CD4-positive, CD25-positive, alpha-beta regulatory T cell (primary cell): ENCODE measurements around the gene KLF13. TPM values are rescaled to one million over a fixed set of nuclear protein-coding genes. Genes with fewer than 3 reads are reported as not detected.
A peak's percentile ranks its signal among the peaks of the same experiment; 100 is the strongest.

Experiments
- ATAC-seq, 2 donors: fragments of 150-1000 bp; cut with Tn5 transposase; one replicate each; pipeline ENCODE4 v1.10.0; 2021; ENCODE audit warnings: low read depth in 2 of 2, moderate number of reproducible peaks in 2 of 2, moderate library complexity in 1 of 2
- DNase-seq, 3 donors: peaks; one replicate each; pipeline versions ENCODE4 v3.0.0 to v3.0.0-alpha.2; 2012 to 2022; ENCODE audit warnings: mixed read lengths in 1 of 3
- H3K27ac ChIP-seq: one replicate; pipeline ENCODE4 v1.7.0; 2013; ENCODE audit warnings: mild to moderate bottlenecking, low read length; ENCODE audit not compliant: insufficient read depth, poor library complexity, severe bottlenecking
- H3K27me3 ChIP-seq: one replicate; pipeline ENCODE4 v1.7.0; 2013; ENCODE audit warnings: low read length; ENCODE audit not compliant: control insufficient read depth, insufficient read depth
- H3K36me3 ChIP-seq: one replicate; pipeline ENCODE4 v1.7.0; 2013; ENCODE audit warnings: mild to moderate bottlenecking, low read length, moderate library complexity; ENCODE audit not compliant: control insufficient read depth, insufficient read depth
- H3K4me1 ChIP-seq: 2 replicates; pipeline ENCODE4 v1.7.0; 2013; ENCODE audit warnings: mild to moderate bottlenecking, low read length; ENCODE audit not compliant: insufficient read depth, control insufficient read depth, poor library complexity, severe bottlenecking
- H3K4me3 ChIP-seq: one replicate; pipeline ENCODE4 v1.7.0; 2013; ENCODE audit warnings: low read depth, mild to moderate bottlenecking, low read length, moderate library complexity
- H3K9me3 ChIP-seq, 2 experiments: 1 replicate in 1 of 2; 2 replicates in 1 of 2; pipeline ENCODE4 v1.7.0; 2013; ENCODE audit warnings: low read length in 2 of 2, mild to moderate bottlenecking in 1 of 2, moderate library complexity in 1 of 2; ENCODE audit not compliant: control insufficient read depth in 2 of 2
- H3K27ac Mint-ChIP-seq, 3 donors: one replicate each; pipeline ENCODE4 v1.8.0; 2020 to 2022; ENCODE audit warnings: mild to moderate bottlenecking in 3 of 3, mixed read lengths in 3 of 3, moderate library complexity in 2 of 3
- H3K27me3 Mint-ChIP-seq: one replicate; pipeline ENCODE4 v1.8.0; 2022; ENCODE audit warnings: mild to moderate bottlenecking, mixed read lengths
- H3K36me3 Mint-ChIP-seq: one replicate; pipeline ENCODE4 v1.8.0; 2020; ENCODE audit warnings: mixed read lengths
- H3K4me1 Mint-ChIP-seq, 4 donors: one replicate each; pipeline ENCODE4 v1.8.0; 2020 to 2022; ENCODE audit warnings: mixed read lengths in 4 of 4, mild to moderate bottlenecking in 1 of 4
- H3K4me3 Mint-ChIP-seq, 4 donors: one replicate each; pipeline ENCODE4 v1.8.0; 2020 to 2022; ENCODE audit warnings: mild to moderate bottlenecking in 4 of 4, mixed read lengths in 4 of 4, moderate library complexity in 3 of 4
- H3K9me3 Mint-ChIP-seq, 7 donors: one replicate each; pipeline ENCODE4 v1.8.0; 2020 to 2022; ENCODE audit warnings: mixed read lengths in 7 of 7, mild to moderate bottlenecking in 3 of 7, moderate library complexity in 2 of 7
- polyA plus RNA-seq, 4 donors: library from polyadenylated mRNA; unstranded; fragments of 300-500 nt; fragmentation: Illumina TruSeq; gene quantifications; one replicate each; pipeline ENCODE4 v1.2.3, GENCODE V29; 2021
- total RNA-seq: library from RNA; stranded (reverse); gene quantifications from one replicate; pipeline ENCODE4 v1.2.3, GENCODE V29; 2022

The KLF13 gene
- total and polyA plus RNA-seq, 5 donors from 2014 or later, result 36.3 to 227 (median 50.4) TPM

DNA sequence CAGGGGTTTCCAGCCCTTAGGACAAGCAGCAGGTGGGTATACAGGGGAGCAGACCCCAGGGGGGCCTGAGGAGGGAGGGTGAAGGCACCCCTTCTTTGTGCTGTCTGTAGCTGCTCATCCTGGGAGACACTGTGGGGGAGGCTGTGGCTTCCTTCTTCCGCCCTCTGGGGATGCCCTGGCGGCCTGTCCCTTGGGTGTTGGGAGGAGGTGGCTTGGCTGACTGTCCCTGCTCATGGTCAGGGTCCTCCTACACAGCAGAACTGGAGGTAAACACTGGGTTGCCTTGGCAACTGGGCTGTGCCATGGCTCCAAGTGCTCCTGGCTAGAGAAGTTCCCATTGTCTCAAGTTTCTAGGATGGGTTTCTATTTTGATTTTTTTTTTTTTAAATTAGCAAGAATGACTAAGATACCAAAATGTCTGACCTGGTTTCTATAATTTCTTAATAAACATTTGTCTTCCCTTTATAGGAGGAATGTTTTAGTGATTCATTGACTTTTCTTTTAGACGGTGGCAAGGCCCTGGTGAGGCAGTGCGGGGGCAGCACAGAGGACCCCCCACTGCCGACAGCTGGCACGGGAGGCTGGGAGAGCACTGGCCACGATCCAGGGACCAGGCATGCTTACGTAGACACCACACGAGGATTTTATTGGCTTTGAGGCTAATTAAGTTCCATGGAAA, 12.4 kb downstream of the KLF13 start:
- Mint-ChIP-seq H3K36me3 (peaks cover 10% of the 10 kb centered on the region), H3K9me3 (no peaks in the 10 kb centered on the region), H3K27ac (peak overlapping the region; percentile 79 to 90 (median 81)), H3K4me1 (peaks cover 30 to 100% (median 81%) of the 10 kb centered on the region in 4 donors), H3K4me3 (peak overlapping the region; percentile 65 to 87 (median 76)), H3K27me3 (no peaks in the 10 kb centered on the region)
- H3K4me3 ChIP-seq, result peak overlapping the region; percentile 68
- ATAC-seq, result peak; percentile 24 to 44
- peaks cover 11% of the 10 kb centered on the region for H3K36me3 ChIP-seq
- H3K27me3 ChIP-seq, result no peaks in the 10 kb centered on the region
- H3K4me1 ChIP-seq, result peaks cover 98% of the 10 kb centered on the region
- no peak for DNase-seq
- peak overlapping the region; percentile 73 for H3K27ac ChIP-seq
- H3K9me3 ChIP-seq, result no peaks in the 10 kb centered on the region

DNA sequence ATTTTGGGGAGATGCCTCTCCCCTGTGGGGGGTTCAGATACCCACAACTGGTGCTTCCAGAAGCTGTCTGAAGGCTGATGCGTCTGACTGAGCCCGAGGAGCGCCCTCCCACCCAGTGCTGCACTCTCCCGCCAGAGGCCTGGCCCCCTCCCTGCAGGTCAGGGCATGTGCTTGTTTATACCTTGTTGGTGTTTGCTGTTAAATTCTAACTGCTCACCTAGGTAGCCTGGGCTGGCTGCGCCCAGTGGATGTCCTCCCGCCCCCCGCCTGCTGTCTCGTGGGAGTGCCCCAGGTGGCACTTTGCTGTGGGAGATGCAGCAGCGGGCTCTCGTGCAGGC, 12.9 kb downstream of the KLF13 start:
- no peaks in the 10 kb centered on the region for H3K9me3 ChIP-seq
- Mint-ChIP-seq H3K4me3 (peak overlapping the region; percentile 58 to 97 (median 78)), H3K27ac (peak overlapping the region in 2 of 3 donors; percentile 81 to 91), H3K27me3 (no peaks in the 10 kb centered on the region), H3K4me1 (peaks cover 30 to 100% (median 82%) of the 10 kb centered on the region in 4 donors), H3K9me3 (no peaks in the 10 kb centered on the region), H3K36me3 (peaks cover 10% of the 10 kb centered on the region)
- H3K27me3 ChIP-seq, result no peaks in the 10 kb centered on the region
- ATAC-seq (no peak), DNase-seq (no peak)
- H3K27ac ChIP-seq, result peak overlapping the region; percentile 73
- no peak overlapping the region for H3K4me3 ChIP-seq
- peaks cover 10% of the 10 kb centered on the region for H3K36me3 ChIP-seq
- H3K4me1 ChIP-seq, result peaks cover 100% of the 10 kb centered on the region

DNA sequence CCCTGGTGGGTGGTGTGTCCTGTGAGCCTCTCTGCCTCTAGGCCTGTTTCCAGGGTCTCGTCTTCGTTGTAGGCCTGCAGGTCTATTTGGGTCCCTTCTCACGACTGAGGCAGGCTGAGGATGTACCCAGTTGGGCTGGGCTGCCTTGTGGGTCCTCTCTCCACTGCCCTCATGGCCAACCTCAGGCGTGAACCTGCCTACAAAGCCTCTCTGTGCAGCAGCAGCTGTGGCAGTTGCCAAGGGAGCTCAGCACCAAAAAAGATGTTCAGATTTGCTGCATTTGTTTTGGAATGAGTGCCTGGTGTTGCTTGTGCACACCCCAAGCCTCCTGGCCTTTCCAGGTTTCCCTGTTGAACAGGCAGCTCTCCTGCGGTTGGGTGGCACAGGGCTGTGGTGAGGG, 13.4 kb downstream of the KLF13 start:
- H3K27ac ChIP-seq, result peak overlapping the region; percentile 73
- DNase-seq (no peak), ATAC-seq (no peak)
- H3K9me3 Mint-ChIP-seq, result no peaks in the 10 kb centered on the region
- no peaks in the 10 kb centered on the region for H3K27me3 Mint-ChIP-seq
- H3K27ac Mint-ChIP-seq, result peak overlapping the region; percentile 91 to 98 (median 96)
- peaks cover 5% of the 10 kb centered on the region for H3K36me3 Mint-ChIP-seq
- H3K4me1 Mint-ChIP-seq, result peaks cover 30 to 100% (median 79%) of the 10 kb centered on the region in 4 donors
- no peaks in the 10 kb centered on the region for H3K9me3 ChIP-seq
- no peaks in the 10 kb centered on the region for H3K27me3 ChIP-seq
- peaks cover 100% of the 10 kb centered on the region for H3K4me1 ChIP-seq
- peaks cover 7% of the 10 kb centered on the region for H3K36me3 ChIP-seq
- peak overlapping the region; percentile 57 to 97 (median 78) for H3K4me3 Mint-ChIP-seq
- no peak overlapping the region for H3K4me3 ChIP-seq

DNA sequence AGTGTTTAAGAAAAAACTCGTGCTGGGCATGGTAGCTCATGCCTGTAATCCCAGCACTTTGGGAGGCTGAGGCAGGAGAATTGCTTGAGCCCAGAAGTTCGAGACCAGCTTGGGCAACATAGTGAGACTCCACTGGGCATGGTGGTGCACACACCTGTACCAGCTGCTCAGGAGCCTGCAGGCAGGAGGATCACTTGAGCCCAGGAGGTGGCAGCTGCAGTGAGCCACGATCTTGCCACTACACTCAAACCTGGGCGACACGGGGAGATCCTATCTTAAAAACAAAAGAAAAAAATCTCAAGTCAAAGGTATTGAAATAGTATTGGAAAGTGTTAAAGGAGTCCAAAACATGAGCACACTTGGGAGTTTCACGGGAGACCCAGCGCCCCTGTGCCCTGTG, 14.0 kb downstream of the KLF13 start:
- H3K4me1 Mint-ChIP-seq, result peaks cover 30 to 100% (median 76%) of the 10 kb centered on the region in 4 donors

DNA sequence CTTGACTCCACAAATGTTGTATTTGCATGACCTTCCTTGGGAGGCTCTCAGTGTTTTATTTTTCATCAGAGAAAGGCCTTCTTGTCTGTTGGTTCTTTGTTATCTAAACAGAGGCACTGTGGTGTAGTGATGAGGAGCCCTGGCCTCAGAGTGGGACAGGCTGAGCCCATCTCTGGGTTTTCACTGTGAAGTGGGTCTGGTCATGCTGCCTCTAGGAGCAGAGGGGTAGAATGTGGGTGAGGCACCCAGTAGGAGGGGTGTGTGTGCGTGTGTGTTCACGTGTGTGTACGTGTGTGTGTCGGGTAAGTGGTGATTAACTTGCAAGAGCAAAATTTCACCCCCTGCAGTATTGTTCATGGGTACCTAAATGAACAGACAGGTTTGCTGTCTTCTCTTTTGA, 14.4 kb downstream of the KLF13 start:
- DNase-seq, result no peak
- ATAC-seq, result no peak
- Mint-ChIP-seq H3K9me3 (no peaks in the 10 kb centered on the region), H3K4me1 (peaks cover 30 to 100% (median 74%) of the 10 kb centered on the region in 4 donors), H3K4me3 (peak overlapping the region; percentile 52 to 97 (median 78)), H3K27me3 (no peaks in the 10 kb centered on the region), H3K27ac (peak overlapping the region; percentile 87 to 98 (median 96)), H3K36me3 (peaks cover 4% of the 10 kb centered on the region)
- no peaks in the 10 kb centered on the region for H3K27me3 ChIP-seq
- H3K4me1 ChIP-seq, result peaks cover 100% of the 10 kb centered on the region
- H3K4me3 ChIP-seq, result peak overlapping the region; percentile 29
- H3K36me3 ChIP-seq, result peaks cover 5% of the 10 kb centered on the region
- H3K27ac ChIP-seq, result peak overlapping the region; percentile 73
- H3K9me3 ChIP-seq, result no peaks in the 10 kb centered on the region

More for the DNA sequence above, 14.0 kb downstream of the KLF13 start:
- Histone ChIP-seq H3K4me3 (peak overlapping the region; percentile 29), H3K27ac (peak overlapping the region; percentile 73), H3K27me3 (no peaks in the 10 kb centered on the region), H3K36me3 (peaks cover 5% of the 10 kb centered on the region), H3K4me1 (peaks cover 100% of the 10 kb centered on the region), H3K9me3 (no peaks in the 10 kb centered on the region)
- DNase-seq (no peak), ATAC-seq (no peak)
- Mint-ChIP-seq H3K4me3 (peak overlapping the region; percentile 57 to 97 (median 78)), H3K27me3 (no peaks in the 10 kb centered on the region), H3K9me3 (no peaks in the 10 kb centered on the region), H3K36me3 (peaks cover 4% of the 10 kb centered on the region), H3K27ac (peak overlapping the region; percentile 91 to 98 (median 96))

DNA sequence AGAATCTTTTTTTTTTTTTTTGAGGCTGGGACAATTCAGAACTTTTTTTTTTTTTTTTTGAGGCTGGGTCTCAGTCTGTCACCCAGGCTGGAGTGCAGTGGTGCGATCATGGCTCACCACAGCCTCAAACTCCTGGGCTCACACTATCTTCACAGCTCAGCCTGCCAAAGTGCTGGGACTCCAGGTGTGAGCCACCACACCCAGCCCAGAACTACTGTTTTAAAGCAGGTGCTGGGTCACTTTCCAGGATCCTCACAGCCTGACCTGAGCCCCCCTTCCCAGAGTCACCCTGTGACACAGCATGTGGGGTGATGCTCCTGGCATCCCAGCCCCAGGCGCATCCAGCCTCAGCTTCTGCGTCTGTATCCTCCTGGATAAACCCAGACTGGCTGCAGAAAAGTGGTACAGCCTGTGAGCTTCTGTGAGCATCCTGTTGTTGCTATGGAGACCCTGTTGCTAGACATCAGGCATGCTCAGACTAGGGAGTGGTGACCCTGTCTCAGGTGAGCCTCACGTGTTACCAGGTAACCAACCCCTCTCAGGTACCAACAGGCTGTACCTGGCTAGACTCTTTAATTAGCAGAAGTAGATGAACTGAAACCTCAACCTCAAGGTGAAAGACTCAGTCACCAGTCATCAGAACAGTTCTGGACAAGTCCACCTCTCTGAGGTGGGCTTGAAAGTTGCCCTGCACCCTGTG, 15.0 kb downstream of the KLF13 start:
- no peaks in the 10 kb centered on the region for H3K27me3 ChIP-seq
- H3K4me3 Mint-ChIP-seq, result peak overlapping the region; percentile 52 to 97 (median 85)
- H3K4me1 Mint-ChIP-seq, result peaks cover 29 to 100% (median 73%) of the 10 kb centered on the region in 4 donors
- no peaks in the 10 kb centered on the region for H3K9me3 Mint-ChIP-seq
- peaks cover 8% of the 10 kb centered on the region for H3K36me3 Mint-ChIP-seq
- ATAC-seq, result no peak
- no peaks in the 10 kb centered on the region for H3K9me3 ChIP-seq
- H3K27ac Mint-ChIP-seq, result peak overlapping the region; percentile 64 to 98 (median 96)
- peaks cover 100% of the 10 kb centered on the region for H3K4me1 ChIP-seq
- peak overlapping the region; percentile 31 for H3K4me3 ChIP-seq
- DNase-seq, result no peak
- H3K27me3 Mint-ChIP-seq, result no peaks in the 10 kb centered on the region
- H3K36me3 ChIP-seq, result peaks cover 5% of the 10 kb centered on the region
- peak overlapping the region; percentile 98 for H3K27ac ChIP-seq

DNA sequence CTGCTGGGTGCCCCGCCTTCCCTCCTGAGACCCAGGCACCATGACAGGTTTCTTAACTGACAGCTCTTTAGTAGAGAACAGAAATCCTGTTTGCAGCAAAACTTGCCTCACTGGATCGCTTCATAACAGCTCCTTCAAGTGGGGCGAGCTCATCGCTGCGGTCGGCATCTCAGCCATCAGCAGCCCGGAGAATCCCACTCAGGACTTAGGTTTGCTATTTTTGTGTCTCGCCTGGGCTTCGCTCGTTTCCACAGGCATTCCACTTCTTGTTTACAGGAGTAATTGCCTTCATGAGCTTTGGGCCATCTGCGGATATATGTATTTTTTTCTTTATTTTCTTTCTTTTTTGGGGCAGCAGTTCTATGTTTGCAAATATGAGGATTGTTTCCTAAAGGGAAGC, 15.7 kb downstream of the KLF13 start:
- H3K9me3 Mint-ChIP-seq, result no peaks in the 10 kb centered on the region
- peak overlapping the region; percentile 98 for H3K27ac ChIP-seq
- peaks cover 23 to 100% (median 72%) of the 10 kb centered on the region in 4 donors for H3K4me1 Mint-ChIP-seq
- H3K27me3 ChIP-seq, result no peaks in the 10 kb centered on the region
- no peaks in the 10 kb centered on the region for H3K9me3 ChIP-seq
- peak overlapping the region; percentile 92 to 98 (median 96) for H3K27ac Mint-ChIP-seq
- ATAC-seq, result no peak
- peak overlapping the region; percentile 26 for H3K4me3 ChIP-seq
- peaks cover 3% of the 10 kb centered on the region for H3K36me3 ChIP-seq
- peaks cover 100% of the 10 kb centered on the region for H3K4me1 ChIP-seq
- no peak for DNase-seq
- peak overlapping the region; percentile 82 to 97 (median 86) for H3K4me3 Mint-ChIP-seq
- no peaks in the 10 kb centered on the region for H3K27me3 Mint-ChIP-seq
- peaks cover 10% of the 10 kb centered on the region for H3K36me3 Mint-ChIP-seq
